ENCODE results near the gene AP1G1.

GRCh38 chr16:71723537-71724319 lies 84.9 kb downstream of the AP1G1 start:
- TF ChIP-seq POLR2A (IDR thresholded peaks at IDR 0.05) (peak in 1 of 2 donors; percentile 22), CTCF (IDR thresholded peaks at IDR 0.05) (no peak), POLR2AphosphoS5 (IDR thresholded peaks at IDR 0.05; ENCODE audit: insufficient read depth in 1 of 2, low read depth in 1 of 2) (no peak)
